Activated naive CD4-positive, alpha-beta T cell treated with anti-CD3 and anti-CD28 coated beads for 36 hours (primary cell): ENCODE results near the gene JAZF1. TPM values are rescaled to one million over a fixed set of nuclear protein-coding genes. Genes with fewer than 3 reads are reported as not detected.

Source experiments
- CTCF ChIA-PET: fragments of 350-600 bp; sonication (Branson Sonifier 250); formaldehyde crosslinking; loops from one replicate; lab custom pipeline; 2021; ENCODE audit warnings: antibody characterized with exemption; lab: Charles Lee
- DNase-seq: peaks from one replicate; pipeline ENCODE4 v3.0.0-alpha.2; 2020
- H3K27ac Mint-ChIP-seq: one replicate; pipeline ENCODE4 v1.8.0; 2021; ENCODE audit warnings: mild to moderate bottlenecking, mixed read lengths
- H3K27me3 Mint-ChIP-seq: one replicate; pipeline ENCODE4 v1.8.0; 2021; ENCODE audit warnings: low read depth, mixed read lengths
- H3K36me3 Mint-ChIP-seq: one replicate; pipeline ENCODE4 v1.8.0; 2021; ENCODE audit warnings: low read depth, mixed read lengths
- H3K4me1 Mint-ChIP-seq: one replicate; pipeline ENCODE4 v1.8.0; 2021; ENCODE audit warnings: low read depth, mixed read lengths
- H3K4me3 Mint-ChIP-seq: one replicate; pipeline ENCODE4 v1.8.0; 2021; ENCODE audit warnings: mild to moderate bottlenecking, moderate library complexity, mixed read lengths
- H3K9me3 Mint-ChIP-seq: one replicate; pipeline ENCODE4 v1.8.0; 2021; ENCODE audit warnings: mixed read lengths
- intact Hi-C: fragments of 100-400 bp; cut with micrococcal nuclease; formaldehyde crosslinking; loops from one replicate; pipeline ENCODE4 v1.15.1; 2023
- total RNA-seq, 2 experiments: library from RNA; stranded (reverse); gene quantifications; one replicate each; pipeline ENCODE4 v1.2.3, GENCODE V29; 2021

Gene JAZF1
- total RNA-seq, 2 experiments from 2014 or later = 3.4 to 4.7 TPM

DNA sequence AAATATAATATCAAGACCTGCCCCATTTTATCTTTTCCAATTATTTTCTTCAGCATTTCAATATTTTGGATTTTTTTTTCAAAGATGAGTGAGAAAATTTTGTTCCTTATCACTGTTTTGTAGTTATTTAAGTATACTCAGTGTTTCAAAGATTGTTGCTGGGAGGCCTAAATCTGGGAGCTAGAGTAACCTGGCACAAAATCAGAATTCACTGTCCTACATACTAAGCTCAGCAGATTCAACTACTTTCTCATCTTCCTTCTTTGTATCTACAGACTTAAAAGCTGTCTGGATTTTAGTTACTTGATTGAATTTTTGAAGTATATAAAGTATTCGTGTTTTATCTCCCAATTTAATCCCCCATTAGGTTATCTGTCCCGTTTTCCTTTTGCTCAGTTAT, 354.7 kb downstream of the JAZF1 start:
- intact Hi-C loops = no loop called here
- H3K36me3 Mint-ChIP-seq = peaks cover 13% of the 10 kb centered on the region
- CTCF ChIA-PET = no interaction called here
- H3K27ac Mint-ChIP-seq = no peak overlapping the region
- H3K27me3 Mint-ChIP-seq = no peaks in the 10 kb centered on the region
- no peaks in the 10 kb centered on the region for H3K9me3 Mint-ChIP-seq
- DNase-seq = no peak
- H3K4me3 Mint-ChIP-seq = no peak overlapping the region
- no peaks in the 10 kb centered on the region for H3K4me1 Mint-ChIP-seq

DNA sequence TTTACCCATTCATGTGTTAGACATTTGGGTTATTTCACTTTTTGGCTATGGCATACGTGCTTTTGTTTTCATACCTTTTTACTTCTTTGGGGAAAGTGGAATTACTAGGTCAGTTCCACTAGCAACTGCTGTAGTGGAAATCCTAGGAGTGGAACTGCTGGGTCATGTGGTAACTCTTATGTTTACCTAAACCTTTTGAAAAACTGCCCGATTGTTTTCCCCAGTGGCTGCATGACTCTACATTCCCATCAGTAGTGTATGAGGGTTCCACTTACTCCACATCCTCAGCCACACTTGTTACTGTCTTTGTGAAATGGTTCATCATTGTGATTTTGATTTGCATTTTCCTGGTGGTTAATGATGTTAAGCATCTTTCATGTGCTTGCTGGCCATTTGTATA, 358.4 kb downstream of the JAZF1 start:
- peaks cover 10% of the 10 kb centered on the region for H3K36me3 Mint-ChIP-seq
- no peaks in the 10 kb centered on the region for H3K9me3 Mint-ChIP-seq
- CTCF ChIA-PET = no interaction called here

DNA sequence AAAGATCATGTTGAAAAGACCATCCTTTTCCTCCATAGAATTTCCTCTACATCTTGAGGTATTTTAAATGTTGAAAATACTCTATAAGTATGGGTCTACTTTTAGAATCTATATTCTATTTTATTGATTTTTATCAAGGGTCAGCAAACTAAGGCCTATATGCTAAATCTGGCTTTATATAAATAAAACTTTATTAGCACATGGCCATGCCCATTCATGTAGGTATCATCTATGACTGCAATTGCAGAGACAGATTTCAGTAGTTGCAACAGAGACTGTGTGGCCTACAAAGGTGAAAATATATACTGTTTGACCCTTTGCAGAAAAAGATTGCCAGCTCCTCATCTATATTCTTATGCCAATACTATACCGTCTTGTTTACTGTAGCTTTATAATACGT, 367.9 kb downstream of the JAZF1 start:
- Mint-ChIP-seq H3K36me3 (peaks cover 14% of the 10 kb centered on the region), H3K9me3 (no peaks in the 10 kb centered on the region), H3K4me1 (peaks cover 7% of the 10 kb centered on the region), H3K27ac (no peak overlapping the region), H3K4me3 (no peak overlapping the region), H3K27me3 (no peaks in the 10 kb centered on the region)
- intact Hi-C loops = no loop called here
- CTCF ChIA-PET = no interaction called here
- DNase-seq = no peak

More for the DNA sequence above, 358.4 kb downstream of the JAZF1 start:
- Mint-ChIP-seq H3K4me3 (no peak overlapping the region), H3K4me1 (no peaks in the 10 kb centered on the region), H3K27me3 (no peaks in the 10 kb centered on the region), H3K27ac (no peak overlapping the region)
- no peak for DNase-seq
- intact Hi-C loops = no loop called here

DNA sequence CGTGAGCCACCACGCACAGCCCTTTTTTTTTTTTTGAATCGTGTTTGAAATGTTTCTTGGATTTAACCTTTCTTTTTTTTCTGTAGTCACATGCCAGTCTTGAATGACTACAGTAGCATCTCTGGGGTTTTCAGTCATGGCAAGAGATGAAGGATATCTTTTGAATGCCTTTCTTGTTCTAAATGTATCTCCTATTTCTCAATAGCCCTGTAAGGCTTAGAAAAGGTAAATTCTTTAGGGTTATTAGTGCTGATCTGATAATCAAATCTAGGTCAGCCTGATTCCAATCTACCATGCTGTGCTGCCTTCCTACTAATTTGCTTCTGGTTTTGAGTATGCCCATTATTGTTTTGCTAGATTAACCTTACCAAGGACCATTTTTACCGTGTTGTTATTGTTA, 370.4 kb downstream of the JAZF1 start:
- intact Hi-C loops = no loop called here
- H3K36me3 Mint-ChIP-seq = peaks cover 15% of the 10 kb centered on the region
- H3K9me3 Mint-ChIP-seq = no peaks in the 10 kb centered on the region
- H3K27ac Mint-ChIP-seq = no peak overlapping the region
- no peak overlapping the region for H3K4me3 Mint-ChIP-seq
- no peak for DNase-seq
- H3K27me3 Mint-ChIP-seq = no peaks in the 10 kb centered on the region
- CTCF ChIA-PET = no interaction called here
- H3K4me1 Mint-ChIP-seq = peaks cover 7% of the 10 kb centered on the region

DNA sequence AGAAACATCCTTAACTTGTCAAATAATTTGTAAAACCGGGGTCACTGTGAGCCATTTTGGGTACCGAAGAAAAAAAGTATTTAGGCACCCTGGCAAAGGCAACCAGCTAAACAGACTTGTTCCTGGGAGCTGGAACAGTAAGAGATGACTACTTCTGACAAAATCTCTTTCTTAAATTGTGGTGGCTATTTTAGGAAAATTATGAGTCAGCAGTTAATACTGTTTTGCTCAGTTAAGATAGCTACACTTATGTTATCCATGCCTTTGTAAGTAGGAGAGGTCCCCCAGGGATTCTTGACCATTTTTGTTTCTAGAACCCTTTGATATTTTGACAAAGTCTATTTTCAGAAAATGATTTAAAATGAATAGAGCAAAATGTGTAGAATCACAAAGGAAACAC, 372.0 kb downstream of the JAZF1 start:
- H3K4me1 Mint-ChIP-seq = peaks cover 7% of the 10 kb centered on the region
- no peak for DNase-seq
- H3K36me3 Mint-ChIP-seq = peaks cover 15% of the 10 kb centered on the region
- intact Hi-C loops = no loop called here
- no peaks in the 10 kb centered on the region for H3K9me3 Mint-ChIP-seq
- H3K4me3 Mint-ChIP-seq = no peak overlapping the region
- H3K27me3 Mint-ChIP-seq = no peaks in the 10 kb centered on the region
- CTCF ChIA-PET = no interaction called here
- H3K27ac Mint-ChIP-seq = no peak overlapping the region

DNA sequence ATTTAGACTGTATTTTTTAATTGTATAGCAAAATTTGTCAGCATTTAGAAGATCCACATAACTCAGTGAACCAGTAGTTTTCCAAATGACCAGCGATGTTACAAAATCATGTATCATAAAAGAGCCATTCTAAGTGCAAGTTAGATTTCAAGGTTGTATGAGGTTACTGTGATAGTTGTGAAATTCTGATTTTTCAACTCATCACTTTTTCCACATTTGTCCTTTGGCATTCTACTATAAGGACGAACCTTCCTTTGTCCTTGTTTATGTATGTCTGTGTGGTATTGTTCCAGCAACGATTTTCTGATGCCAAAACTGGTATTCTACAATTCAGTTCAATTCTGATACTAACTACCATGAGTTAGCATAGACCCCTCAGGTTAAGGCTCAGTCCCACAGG, 376.5 kb downstream of the JAZF1 start:
- H3K4me3 Mint-ChIP-seq = no peak overlapping the region
- CTCF ChIA-PET = no interaction called here
- H3K36me3 Mint-ChIP-seq = peaks cover 26% of the 10 kb centered on the region
- no peaks in the 10 kb centered on the region for H3K27me3 Mint-ChIP-seq
- peaks cover 7% of the 10 kb centered on the region for H3K4me1 Mint-ChIP-seq
- no peaks in the 10 kb centered on the region for H3K9me3 Mint-ChIP-seq
- DNase-seq = no peak
- intact Hi-C loops = no loop called here
- no peak overlapping the region for H3K27ac Mint-ChIP-seq

DNA sequence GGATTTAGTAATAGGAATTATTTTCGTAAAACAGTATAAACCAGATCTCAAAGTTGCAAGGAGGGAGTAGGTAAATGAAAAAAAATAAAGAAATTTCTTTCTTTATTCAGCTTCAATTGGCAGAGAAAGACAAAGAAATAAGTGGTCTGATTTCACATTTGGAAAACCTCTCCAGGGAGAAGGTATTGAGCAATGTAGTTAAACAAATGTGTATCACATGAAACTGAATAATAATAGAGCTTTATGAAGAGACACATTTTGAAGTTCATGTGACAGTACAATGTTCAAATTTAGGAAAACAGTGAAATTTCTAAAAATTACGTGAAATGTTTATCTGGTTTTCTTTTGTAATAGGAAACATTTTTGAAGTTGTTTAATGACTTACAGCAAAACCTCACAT, 377.6 kb downstream of the JAZF1 start:
- intact Hi-C loops = no loop called here
- H3K9me3 Mint-ChIP-seq = no peaks in the 10 kb centered on the region
- no peak for DNase-seq
- no peak overlapping the region for H3K4me3 Mint-ChIP-seq
- no peaks in the 10 kb centered on the region for H3K27me3 Mint-ChIP-seq
- H3K27ac Mint-ChIP-seq = no peak overlapping the region
- peaks cover 24% of the 10 kb centered on the region for H3K36me3 Mint-ChIP-seq
- H3K4me1 Mint-ChIP-seq = peaks cover 2% of the 10 kb centered on the region
- CTCF ChIA-PET = interaction anchor here (1.8 kb wide), 1 partner anchor 28 kb away, joined by 4 read pairs; no protein-coding TSS in a partner anchor

DNA sequence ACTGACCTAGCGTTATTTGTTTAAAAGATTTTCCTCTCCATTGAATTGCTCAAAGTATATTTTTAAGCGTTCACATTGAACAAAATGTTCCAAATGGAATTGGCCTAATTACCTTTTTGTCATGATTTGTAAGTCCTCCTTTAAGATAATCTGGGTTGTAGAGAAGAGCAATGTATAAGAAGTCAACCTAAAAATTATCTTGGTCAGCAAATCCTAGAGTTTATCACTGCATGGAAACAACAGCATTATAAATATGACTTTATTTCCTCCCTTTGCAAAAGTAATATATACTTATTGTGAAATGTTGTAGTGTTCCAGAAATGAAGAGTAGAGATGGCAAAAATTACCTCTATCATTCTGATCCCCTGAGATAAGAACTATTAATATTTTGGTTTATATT, 381.4 kb downstream of the JAZF1 start:
- H3K9me3 Mint-ChIP-seq = no peaks in the 10 kb centered on the region
- intact Hi-C loops = no loop called here
- H3K36me3 Mint-ChIP-seq = peaks cover 22% of the 10 kb centered on the region
- no peak overlapping the region for H3K4me3 Mint-ChIP-seq
- no peaks in the 10 kb centered on the region for H3K27me3 Mint-ChIP-seq
- no peaks in the 10 kb centered on the region for H3K4me1 Mint-ChIP-seq
- H3K27ac Mint-ChIP-seq = no peak overlapping the region
- DNase-seq = no peak
- CTCF ChIA-PET = interaction anchor here (0.6 kb wide), 1 partner anchor 46 kb away, joined by 3 read pairs; no protein-coding TSS in a partner anchor

DNA sequence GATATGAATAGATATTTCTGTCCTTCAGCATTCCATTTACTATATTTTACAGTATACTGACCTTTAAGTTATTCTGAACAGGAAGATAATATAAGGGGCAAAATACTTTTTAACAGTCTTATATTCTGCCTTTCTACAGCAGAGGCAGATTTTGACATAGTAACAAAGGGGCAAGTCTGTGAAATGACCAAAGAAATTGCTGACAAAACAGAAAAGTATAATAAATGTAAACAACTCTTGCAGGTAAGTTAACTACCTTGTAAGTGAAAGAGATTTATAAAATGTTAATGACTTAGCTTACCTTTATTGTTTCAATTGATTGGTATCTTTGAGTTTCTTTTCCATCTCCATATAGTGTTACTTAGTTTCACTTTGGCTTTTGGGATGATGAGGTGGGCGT, 384.6 kb downstream of the JAZF1 start:
- H3K36me3 Mint-ChIP-seq = peaks cover 21% of the 10 kb centered on the region
- H3K27me3 Mint-ChIP-seq = no peaks in the 10 kb centered on the region
- no peak overlapping the region for H3K4me3 Mint-ChIP-seq
- intact Hi-C loops = no loop called here
- CTCF ChIA-PET = interaction anchor here (0.6 kb wide), 2 partner anchors 224 to 227 kb away, joined by 3 read pairs; no protein-coding TSS in a partner anchor
- DNase-seq = no peak
- no peak overlapping the region for H3K27ac Mint-ChIP-seq
- H3K4me1 Mint-ChIP-seq = no peaks in the 10 kb centered on the region
- H3K9me3 Mint-ChIP-seq = no peaks in the 10 kb centered on the region

DNA sequence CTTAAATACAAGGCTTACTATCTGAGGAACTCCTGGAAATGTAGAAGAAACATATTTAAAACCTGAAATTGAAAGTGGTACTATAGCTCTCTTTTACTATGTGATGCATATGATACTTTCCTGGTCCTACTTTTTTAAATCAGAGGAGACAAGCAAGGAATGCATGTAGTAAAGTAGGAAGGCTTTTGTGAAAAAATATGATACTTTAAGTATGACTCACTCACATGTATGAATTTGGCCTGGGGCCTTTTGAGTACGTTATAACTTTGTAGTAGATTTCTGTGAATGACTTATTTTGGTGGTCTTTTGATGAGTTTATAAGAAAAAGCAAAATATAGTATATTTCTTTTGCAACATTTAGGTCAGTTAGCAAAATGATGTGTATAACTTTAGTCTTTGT, 386.8 kb downstream of the JAZF1 start:
- peaks cover 2% of the 10 kb centered on the region for H3K4me1 Mint-ChIP-seq
- no peak overlapping the region for H3K27ac Mint-ChIP-seq
- CTCF ChIA-PET = no interaction called here
- no peak for DNase-seq
- no peaks in the 10 kb centered on the region for H3K9me3 Mint-ChIP-seq
- H3K36me3 Mint-ChIP-seq = peaks cover 17% of the 10 kb centered on the region
- intact Hi-C loops = no loop called here
- H3K4me3 Mint-ChIP-seq = no peak overlapping the region
- no peaks in the 10 kb centered on the region for H3K27me3 Mint-ChIP-seq

DNA sequence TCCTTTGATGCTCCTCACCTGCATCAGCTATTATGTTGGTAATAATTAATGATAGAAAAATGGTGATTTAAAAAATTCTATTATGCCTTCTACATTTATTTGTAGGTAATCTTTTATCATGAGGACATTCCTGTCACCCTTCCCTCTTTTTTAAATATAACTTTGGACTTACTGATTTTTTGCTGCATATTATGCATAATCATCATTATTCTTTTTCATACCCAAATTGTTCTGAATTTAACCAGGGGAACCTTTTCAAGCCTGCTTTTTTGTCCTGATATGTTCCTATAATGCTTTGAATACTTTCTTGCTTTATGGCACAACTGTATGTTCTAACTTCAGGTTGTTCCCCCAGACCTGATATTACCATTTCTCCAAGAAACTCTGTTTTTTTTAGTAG, 392.2 kb downstream of the JAZF1 start:
- peaks cover 19% of the 10 kb centered on the region for H3K4me1 Mint-ChIP-seq
- H3K36me3 Mint-ChIP-seq = peaks cover 25% of the 10 kb centered on the region
- no peak overlapping the region for H3K4me3 Mint-ChIP-seq
- CTCF ChIA-PET = interaction anchor here (1.2 kb wide), 1 partner anchor 232 kb away, joined by 3 read pairs; no protein-coding TSS in a partner anchor
- H3K9me3 Mint-ChIP-seq = no peaks in the 10 kb centered on the region
- no peak overlapping the region for H3K27ac Mint-ChIP-seq
- no peak for DNase-seq
- intact Hi-C loops = no loop called here
- no peaks in the 10 kb centered on the region for H3K27me3 Mint-ChIP-seq

DNA sequence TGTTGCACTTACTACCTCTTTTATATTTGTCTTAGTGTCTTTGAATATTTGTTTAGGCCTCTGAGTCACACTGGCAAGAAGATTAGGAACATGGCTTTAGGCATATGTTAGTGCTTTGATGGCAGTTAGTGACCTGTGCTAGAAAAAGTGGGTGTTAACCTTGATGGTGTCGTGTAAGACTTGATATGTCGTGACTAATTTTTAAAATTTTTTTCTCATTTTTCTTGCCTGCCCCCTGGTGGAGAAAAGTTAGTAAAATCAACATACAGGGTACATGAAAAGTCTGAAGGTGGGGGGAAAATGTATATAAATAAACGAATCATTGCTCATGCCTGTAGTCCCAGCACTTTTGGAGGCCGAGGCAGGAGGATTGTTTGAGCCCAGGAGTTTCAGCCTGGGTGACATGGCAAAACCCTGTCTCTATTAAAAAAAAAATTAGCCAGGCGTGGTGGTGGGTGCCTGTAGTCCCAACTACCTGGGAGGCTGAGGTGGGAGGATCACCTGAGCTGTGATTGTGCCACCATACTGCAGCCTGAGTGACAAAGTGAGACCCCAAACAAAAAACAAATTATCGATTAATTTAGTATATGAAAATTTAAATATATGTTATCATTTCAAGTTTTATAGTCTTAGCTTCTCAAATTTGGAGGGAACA, 396.1 kb downstream of the JAZF1 start:
- CTCF ChIA-PET = interaction anchor here (0.6 to 1.7 kb wide), 17 partner anchors 10 to 590 kb away, joined by 3 to 8 read pairs (median 4); no protein-coding TSS in a partner anchor
- intact Hi-C loops = loop anchor here (2.0 kb wide), 2 partner anchors 96 to 588 kb away; no protein-coding TSS in a partner anchor
- Mint-ChIP-seq H3K4me3 (no peak overlapping the region), H3K36me3 (peaks cover 15% of the 10 kb centered on the region), H3K27ac (no peak overlapping the region), H3K27me3 (no peaks in the 10 kb centered on the region), H3K4me1 (peaks cover 37% of the 10 kb centered on the region), H3K9me3 (no peaks in the 10 kb centered on the region)
- DNase-seq = peak; percentile 26

DNA sequence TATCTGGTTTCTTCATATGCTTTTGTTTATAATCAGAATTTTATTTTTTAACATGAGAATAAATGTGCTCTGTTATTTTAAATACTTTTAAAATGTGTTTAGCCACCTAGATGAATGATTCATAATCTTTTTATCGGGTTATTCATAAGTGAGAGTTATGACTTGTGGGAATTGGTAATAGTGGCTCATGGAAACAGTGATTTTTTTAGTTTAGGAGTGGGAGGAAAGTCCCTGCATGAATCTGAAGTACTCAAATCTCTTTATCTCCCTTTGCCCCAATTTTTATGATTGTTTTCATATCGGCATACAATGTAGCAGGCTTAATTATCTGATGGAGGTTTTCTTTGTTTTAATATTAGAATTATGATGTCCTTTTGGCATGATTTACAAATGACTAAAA, 397.7 kb downstream of the JAZF1 start:
- no peaks in the 10 kb centered on the region for H3K27me3 Mint-ChIP-seq
- DNase-seq = no peak
- CTCF ChIA-PET = interaction anchor here (0.6 to 1.9 kb wide), 5 partner anchors 18 to 596 kb away, joined by 3 to 5 read pairs (median 3); no protein-coding TSS in a partner anchor
- peaks cover 36% of the 10 kb centered on the region for H3K4me1 Mint-ChIP-seq
- H3K36me3 Mint-ChIP-seq = peaks cover 14% of the 10 kb centered on the region
- no peak overlapping the region for H3K27ac Mint-ChIP-seq
- no peaks in the 10 kb centered on the region for H3K9me3 Mint-ChIP-seq
- H3K4me3 Mint-ChIP-seq = no peak overlapping the region
- intact Hi-C loops = loop anchor here (1.0 to 2.0 kb wide), 6 partner anchors 43 to 369 kb away; partner anchors contain the start of gene TAX1BP1
